Activated T-cell treated with anti-CD3 and anti-CD28 coated beads for 4 hours (primary cell): ENCODE results near the gene COL27A1.

ENCODE experiments used
- DNase-seq: peaks from one replicate; pipeline ENCODE4 v3.0.0-alpha.2; 2020

Gene COL27A1

DNA sequence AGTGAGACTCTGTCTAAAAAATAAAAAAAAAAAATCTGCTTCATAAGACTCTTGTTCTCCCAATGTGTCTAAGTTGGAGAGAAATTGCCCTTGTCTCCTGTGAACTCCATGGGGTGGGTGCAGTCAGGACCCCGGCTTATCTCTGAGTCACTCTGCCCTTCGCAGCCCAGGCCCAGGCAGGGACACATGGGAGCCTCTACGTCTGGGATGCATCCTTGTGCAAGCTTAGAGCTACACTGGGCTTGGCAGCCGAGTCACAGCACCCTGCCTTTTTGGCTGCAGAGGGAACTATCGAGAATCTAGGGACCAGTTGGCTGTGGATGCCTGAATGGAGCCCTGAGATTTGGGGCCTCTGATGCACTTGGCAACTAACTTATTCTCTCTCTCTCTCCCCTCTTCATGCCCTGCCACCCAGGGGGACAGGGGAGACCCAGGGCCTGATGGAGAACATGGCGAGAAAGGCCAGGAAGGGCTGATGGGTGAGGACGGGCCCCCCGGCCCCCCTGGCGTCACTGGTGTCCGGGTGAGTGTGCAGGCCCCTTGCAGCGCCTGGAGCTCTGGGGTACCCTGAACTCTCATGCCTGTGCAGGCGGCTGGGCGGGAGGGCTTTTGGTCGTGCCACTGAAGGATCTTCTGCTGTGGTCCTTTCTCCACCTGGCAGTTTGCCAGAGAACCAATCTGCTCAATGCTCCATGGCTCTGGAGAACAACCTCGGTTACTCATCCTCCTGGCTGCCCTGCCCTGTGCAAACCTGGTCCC is 120.1 kb downstream of the COL27A1 start:
- no peak for DNase-seq

DNA sequence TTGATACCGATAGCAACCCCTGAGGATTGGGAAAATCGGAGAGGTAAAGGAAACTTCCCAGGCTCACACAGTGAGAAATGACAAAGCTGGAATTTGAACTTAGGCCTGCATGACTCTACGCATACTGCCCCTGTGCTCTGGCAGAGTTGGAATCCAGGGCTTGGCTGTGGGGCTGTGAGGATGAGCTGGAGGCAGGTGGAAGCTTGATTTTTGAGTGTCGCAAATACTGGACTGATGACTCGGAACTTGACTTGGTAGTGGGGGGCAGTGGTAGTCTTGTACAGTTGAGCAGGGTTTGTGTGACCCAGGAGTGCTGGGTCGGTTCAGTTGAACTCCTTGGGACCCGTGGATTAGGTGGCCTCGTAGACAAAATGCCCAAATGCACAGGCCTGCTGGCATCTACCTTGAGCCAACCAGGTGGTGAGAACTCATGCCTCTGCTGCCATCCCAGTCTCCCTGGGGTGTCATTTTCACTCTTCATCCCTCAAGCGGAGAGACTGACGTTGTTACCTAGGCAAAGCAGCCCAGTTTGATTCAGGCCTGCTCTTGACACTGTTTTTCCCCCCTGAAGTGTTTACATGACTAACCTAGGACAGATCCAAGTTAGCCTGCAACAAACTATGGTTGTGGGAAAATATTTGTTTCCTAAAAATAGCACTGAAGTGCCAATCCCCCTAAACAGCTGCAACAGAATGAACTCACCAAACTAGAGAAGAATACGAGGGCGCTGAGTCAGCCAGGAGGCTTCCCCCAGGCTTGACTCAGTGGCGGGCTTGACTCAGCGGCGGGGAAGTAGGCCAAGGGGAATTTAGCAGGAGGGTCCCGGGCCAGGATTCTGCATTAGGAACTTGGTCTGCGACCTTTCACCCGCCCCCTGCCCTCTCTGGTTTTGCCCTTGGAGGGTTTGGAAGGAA is 121.8 kb downstream of the COL27A1 start:
- DNase-seq, result no peak

DNA sequence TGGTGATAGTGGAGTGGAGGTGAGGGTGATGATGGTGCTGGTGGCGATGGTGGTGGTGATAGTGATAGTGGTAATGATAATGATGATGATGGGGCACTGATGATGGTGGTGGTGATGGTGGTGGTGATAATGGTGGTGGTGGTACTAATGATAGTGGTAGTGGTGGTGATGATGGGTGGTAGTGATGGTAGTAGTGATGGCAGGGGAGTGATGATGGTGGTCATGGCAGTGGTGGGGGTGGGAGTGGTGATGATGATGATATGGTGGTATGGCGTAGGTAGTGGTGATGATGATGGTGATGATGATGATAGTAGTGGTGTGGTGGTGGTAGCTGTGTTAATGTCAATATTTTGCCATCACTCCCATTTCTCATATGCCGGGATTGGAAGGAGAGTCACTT is 123.0 kb downstream of the COL27A1 start:
- no peak for DNase-seq

DNA sequence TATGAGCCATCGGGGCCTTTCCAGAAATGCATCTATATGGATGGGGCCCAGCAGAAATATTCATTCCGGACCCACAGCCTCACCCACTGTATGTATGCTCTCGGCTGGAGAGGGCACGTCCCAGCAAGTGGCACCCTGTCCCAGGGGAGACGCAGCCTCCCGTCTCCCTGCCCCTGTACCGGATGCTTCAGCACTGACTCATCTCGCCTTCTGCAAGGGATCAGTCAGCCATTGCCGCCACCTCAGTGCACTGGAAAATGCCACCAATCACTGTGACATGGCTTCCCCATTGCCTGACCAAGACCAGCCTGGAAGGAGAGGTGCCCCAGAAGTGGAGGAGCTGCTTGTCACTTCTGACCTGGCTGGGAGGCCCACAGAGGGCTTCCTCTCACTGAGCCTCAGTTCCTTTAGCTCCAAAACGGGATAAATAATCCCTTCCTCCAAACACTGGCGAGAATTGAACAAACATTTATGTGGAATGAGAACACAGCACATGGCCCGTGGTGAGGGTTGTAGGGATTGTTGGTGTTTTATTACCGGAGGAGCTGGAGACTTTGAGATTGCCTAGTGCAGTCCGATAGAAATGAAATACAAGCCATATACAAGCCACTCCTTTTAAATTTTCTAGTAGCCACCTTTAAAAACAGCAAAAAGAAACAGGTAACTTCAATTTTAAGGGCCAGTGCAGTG is 123.7 kb downstream of the COL27A1 start:
- DNase-seq, result no peak

DNA sequence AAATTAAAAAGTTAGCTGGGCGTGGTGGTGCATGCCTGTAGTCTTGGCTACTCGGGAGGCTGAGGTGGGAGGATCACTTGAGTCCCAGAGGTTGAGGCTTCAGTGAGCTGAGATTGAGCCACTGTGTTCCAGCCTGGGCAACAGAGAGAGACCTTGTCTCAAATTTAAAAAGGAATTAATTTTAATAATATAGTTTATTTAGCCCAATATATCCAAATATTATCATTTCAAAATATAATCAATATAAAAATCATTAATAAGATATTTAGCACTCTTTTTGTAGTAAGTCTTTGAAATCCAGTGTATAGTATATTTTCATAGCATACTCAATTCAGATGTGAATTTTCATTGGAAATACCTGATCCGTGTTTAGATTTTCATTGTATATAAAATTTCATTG is 124.4 kb downstream of the COL27A1 start:
- DNase-seq, result no peak

DNA sequence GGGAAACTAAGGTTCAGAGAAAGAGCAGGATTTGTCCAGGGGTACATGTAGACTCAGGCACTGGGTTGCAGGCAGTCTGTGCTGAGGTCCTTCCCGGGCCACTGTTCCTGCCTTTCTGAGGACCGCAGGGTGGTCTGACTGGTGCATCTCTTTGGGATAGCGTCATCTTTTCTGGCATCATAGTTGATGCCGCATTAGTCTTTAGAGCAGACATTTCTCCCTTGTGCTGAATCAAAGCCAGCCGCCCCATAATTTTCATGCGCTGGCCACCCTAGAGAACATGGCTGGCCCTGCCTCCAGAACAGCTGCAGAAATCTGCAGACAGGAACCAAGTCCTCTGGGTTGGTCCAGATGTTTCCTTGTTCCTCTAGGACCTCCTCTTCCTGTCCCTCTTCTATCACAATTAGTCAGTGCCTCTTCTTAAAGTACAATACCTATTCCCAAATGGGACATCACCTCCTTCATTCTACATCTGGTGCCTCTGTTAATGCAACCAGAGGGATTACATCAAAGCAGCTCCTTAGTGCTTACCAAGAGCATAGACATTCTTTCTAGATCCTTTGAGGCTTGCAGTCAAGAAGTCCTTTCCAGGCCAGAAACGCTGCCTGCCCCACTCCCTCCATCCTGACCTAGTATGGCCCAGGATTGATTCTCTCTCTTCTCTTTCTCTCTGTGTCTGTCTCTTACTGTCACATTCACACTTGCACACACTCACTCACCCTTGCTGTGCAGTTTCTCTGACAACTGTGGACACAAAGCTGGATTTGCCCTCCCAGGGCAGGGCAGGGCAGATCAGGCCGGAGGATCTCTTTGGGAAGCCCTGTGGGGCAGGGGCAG is 125.5 kb downstream of the COL27A1 start:
- no peak for DNase-seq

DNA sequence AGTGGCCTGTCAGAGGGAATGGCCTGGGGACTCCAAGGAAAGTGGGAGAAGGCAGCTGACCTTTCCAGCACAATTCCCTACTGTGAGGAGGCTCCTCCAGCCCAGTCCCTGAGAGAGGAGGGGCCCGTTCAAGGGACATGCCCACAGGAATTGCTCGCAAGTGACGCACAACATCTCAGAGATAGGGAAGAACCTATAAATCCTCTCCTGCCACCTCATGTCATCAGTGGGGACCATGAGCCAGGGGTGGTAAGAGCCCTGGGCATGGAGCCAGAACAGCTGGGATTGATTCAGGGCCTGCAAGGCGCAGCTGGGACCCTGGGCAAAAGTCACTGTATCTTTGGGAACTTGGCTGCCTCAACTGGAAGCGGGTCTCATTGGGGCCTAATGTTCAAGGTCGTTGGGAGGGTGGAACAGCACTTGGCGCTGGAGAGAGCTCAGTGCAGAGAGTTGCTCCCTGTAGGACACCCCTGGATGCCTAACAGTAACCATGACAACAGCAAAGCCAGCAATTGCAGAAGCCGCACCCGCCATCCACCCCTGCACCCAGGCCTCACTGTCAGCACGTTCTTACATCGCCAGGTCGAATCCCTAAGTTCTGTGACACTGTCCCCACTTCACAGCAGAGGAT is 126.3 kb downstream of the COL27A1 start:
- no peak for DNase-seq

DNA sequence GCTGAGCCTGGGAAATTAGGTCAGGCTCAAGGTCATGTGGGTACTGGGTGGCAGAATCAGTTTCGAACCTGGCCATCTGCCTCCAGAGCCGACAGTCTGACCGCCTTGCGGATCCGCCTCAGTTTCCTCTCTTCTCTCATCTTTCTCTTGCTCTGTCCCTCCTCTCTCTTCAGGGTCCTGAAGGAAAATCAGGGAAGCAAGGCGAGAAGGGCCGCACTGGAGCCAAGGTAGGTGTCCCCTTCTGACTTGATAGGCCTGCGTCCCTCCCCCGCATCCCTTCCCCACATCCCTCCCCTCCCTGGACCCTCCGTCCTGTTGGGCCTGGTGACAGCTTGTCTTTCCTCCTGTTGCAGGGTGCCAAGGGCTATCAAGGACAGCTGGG is 126.8 kb downstream of the COL27A1 start:
- no peak for DNase-seq

DNA sequence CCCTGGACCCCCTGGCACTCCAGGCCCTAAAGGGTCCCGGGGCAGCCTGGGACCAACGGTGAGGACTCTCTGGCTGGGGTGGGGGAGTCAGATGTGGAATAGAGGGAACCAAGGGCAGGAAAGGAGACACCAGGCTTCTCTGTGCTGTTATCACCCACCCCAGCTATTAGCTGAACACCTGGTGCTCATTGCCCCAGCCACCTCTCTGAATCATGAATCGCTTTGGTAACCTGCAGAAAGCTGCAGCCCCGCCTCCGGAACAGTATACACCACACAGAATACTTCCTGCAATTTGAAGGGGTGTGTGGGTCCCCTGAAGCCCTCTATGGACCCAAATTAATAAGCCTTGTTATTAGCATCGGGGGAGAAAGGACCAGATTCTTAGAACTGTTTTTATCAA is 127.2 kb downstream of the COL27A1 start:
- no peak for DNase-seq

DNA sequence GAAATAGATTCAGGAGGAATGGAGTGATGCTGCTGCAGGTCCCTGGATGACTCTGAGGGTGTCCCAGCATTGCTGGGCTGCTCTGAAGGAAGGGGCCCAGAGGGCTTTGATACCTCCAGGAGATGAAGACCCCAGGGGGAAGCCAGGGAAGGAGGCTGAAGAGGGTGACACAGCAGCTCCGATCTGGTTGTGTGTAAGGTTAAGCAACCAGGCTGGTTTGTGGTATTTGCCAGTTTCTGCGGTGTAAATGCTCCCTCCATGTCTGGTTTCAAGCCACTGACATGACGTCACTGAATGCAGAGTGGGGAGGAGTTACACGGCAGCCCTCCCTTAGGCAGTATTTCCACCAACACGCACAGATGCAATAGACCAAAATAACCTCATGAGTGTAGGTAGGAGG is 127.6 kb downstream of the COL27A1 start:
- DNase-seq, result no peak

DNA sequence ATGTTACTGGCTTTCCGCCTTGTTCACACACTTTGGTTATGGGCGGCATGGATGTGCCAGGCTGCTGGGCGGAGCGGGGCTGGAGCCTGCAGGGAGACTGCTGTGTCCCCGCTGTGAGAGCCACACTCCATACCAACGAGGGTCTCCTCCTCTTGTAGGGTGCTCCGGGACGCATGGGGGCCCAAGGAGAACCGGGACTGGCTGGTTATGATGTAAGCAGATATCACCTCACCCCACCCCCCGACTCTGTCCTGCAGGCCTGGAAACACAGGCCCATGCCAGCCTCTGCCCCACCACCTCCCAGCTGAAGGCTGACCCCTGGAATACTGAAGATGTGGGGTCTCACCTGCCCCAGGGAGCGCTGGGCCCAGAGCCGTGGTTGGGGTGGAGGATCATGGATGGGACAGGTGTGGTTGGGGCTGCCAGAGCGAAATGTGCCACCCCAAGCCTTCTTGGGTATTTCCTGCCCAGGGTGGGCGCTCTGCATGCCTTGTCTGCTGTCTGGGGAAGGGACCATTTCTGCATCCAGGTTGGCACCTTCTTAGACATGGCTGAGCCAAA is 128.3 kb downstream of the COL27A1 start:
- DNase-seq, result no peak

DNA sequence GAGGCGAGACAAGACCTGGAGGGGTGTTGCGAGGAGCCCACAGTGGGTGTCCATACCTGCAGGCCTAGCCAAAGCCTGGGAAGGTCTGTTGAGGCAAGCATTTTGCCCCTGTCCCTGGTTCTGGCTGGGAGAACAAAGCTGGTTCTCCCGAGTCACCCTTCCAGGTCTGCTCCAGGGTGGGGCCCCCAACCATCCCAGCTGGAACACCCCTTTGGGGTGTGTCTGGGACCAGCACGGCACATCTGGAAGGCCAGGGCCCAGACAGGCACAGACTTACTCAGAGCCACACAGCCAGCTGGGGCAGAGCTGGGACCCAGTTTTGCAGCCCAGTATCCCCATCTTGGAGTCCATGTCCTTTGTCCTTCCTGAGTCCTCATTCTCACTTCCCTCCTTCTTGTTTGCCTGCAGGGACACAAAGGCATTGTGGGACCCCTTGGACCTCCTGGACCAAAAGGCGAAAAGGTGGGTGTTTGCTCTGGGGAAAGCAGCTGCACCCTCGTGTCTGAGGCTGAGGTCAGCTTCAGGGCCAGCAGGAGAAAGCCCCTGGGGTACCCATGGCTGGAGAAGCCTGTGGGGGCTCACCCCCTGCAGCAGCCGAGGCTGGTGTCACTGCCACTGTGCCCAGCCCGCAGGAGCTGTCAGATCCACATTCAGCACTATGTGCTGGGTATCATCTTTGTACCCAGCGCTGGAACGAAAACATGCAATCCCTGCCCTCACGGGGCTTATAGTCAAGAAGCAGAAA is 129.2 kb downstream of the COL27A1 start:
- DNase-seq, result no peak

DNA sequence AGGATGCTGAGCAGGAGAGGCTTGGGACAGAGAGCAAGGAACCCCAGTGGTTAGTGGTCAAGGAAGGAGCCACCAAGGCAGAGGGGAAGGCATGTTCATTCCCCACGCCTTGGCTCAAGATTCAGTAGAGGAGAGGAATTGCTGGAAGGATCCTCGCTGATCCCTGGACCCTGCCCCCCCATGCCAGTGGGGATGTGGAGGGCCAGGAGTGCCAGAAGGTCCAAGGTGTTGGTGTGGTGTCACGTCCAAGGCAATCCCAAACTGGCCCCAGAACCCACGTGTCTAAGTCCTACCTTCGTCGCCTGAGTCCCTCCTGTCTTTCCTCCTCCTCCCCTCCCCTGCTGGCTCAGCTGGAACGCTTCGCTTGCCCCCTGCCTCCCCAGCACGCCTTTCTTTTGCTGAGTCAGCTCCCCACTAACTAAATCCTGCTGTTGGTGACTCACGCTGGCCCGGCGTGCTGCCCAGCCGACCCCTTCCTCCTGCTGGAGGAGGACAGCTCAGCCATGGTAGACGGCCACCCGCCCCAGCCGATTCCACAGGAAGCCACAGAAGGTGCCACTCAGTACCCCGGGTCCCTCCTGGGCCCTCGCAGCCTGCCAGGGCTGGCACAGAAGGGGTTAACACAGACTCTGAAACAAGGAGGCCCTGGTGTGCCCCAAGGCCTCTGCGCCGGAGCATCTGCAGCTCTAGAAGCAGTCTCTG is 130.0 kb downstream of the COL27A1 start:
- no peak for DNase-seq

DNA sequence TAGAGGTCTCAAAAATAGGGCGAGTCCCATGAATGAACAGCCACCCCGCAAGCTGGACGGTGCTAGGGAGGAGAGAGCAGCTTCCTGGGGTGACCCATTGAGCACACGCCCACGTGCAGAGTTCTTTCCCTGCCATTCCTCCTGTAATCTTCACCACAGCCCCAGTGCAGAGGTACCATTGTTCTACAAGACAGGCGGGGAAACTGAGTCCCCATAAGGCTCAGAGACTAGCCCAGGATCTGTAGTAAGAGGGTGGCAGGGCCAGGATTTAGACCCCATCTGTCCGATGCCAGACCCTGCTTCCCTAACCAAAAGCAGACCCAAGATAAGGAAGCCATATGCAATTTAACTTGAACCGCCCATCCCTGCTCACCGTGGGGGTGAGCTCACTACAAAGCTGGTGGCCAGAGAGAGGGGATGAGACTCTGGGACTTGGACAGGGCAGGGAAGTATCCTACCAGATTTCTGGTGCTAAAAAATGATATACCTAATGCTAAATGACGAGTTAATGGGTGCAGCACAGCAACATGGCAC is 130.9 kb downstream of the COL27A1 start:
- DNase-seq, result no peak

DNA sequence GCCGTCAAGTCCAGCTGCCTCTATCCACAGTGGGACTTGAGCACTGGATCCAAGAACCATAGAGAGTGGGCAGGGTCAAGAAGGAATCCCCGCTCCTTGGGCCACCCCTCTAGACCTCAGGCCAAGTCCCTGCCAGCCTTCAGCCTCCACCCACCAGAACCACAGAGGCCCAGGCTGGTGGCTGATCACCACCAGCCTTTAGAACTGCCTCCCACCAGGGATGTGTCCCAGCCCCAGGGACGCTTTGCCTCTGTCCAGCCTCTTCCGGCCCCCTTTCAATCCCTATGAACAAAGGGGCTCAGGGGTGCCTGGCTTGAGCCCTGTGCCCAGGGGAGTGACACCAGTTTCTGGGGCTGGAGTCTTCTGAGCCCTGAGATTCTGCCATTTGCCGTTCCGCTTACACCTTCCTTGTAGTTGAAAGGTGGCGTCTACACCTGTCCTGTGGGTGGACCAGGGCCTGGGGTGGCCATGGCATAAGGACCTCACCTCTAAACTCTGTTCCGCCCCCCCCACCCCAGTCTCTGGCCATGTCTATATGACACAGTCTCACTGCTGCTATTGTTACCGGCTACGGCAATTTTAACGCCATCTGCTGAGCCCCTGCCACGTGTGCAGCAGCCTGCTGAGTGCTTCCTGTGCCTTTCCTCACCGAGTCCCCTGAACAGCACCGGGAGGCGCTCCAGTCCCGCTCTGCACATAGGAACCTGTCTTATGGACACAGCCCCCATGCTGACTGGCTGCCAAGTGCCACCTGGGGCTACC is 131.8 kb downstream of the COL27A1 start:
- no peak for DNase-seq

DNA sequence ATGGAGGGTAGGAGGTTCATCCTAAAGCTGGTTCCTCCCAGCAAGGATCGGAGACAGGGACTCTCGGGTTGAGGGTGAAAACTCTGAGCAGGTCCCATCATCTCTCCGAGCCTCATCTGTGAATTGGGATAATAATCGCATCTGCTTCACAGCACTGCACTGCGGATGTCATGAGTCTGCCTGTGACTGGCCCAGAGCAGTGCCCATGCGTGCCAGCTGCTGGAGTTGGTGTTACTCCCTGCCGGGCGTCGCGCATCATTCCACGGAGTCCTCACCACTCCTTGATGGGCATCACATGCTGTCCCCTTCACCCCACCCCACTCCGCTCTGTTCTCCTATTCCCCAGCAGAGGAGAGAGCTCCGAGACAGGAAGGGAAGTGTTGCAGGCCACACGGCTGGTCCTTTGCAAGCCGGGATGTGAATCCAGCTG is 132.4 kb downstream of the COL27A1 start:
- DNase-seq, result no peak

DNA sequence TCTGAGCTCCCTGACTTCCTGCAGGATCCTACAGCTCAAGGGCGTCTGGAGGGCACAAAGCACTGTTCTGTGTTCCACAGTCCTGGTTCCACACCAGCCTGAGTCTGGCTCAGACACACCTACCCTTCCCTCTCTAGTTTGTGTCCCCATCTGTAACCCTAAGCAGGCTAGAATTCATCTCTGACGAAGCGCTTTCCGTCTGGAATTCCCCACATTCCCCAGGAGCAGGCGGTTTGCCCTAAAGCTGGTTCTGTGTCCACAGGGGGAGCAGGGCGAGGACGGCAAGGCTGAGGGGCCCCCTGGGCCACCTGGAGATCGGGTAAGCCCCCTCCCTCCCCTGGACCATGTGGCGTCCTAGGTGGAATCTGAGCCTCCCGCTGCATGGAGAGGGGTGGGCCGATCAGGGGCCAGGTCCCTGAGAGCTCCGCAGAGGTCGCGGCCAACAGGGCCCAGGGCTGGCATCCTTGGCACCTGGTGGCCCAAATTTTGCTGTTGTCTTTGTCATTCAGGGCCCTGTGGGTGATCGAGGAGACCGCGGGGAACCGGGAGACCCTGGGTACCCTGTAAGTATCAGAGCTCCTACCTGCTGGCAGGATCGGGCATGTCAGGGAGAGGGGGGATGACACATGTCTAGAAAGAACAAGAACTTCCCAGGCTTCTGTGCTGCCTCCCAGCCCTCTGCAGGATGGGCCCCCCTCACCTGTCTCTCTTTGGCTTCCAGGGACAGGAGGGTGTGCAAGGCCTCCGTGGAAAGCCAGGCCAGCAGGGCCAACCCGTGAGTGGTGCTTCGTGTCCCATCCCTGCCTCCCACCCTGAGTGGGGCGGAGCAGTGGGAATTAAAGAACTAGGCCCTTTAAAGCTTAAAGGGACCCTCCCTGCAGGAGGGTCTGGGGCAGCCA is 133.1 kb downstream of the COL27A1 start:
- no peak for DNase-seq

DNA sequence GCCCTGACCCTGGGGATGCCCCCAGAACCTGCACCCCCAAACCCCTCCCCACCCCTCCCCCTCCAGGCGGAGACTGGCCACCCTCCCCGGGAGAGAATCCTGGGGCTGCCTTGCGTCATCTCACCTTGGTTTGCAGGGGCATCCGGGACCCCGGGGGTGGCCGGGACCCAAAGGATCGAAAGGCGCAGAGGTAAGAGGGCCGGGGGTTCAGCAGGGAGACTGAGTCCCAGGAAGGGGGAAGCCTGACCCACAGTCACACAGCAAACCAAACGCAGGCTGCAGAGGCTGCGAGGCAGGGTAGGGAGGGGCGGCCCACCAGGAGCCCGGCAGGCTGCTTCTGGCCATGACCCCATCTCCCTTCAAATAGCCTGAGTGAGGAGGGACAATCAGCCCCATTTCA is 133.8 kb downstream of the COL27A1 start:
- no peak for DNase-seq
